IPS-18c (cell line): Measurements from ENCODE around the gene NCBP1.
"Not testable (repeated sequence)": the region's sequence is repeated elsewhere in the genome, so short reads cannot be mapped to it uniquely, and the experiment has no call there.

ENCODE experiments used
- H3K4me3 ChIP-seq: 2 replicates; pipeline ENCODE4 v1.7.0; 2013; ENCODE audit warnings: low read depth, mild to moderate bottlenecking, low read length, moderate library complexity; ENCODE audit not compliant: insufficient read depth
- H3K9me3 ChIP-seq: one replicate; pipeline ENCODE4 v1.6.1; 2013; ENCODE audit warnings: mild to moderate bottlenecking, low read length, moderate library complexity; ENCODE audit not compliant: control insufficient read depth, insufficient read depth

NCBP1 gene

GRCh38 chr9:97632985-97633858, at the start of gene NCBP1, which contains the start of gene TSTD2:
NCBP1 (plus strand) TSS chr9:97633821; CDS start chr9:97633882, 61 bp downstream.
TSTD2 (minus strand) TSS chr9:97633368; CDS start chr9:97627562, 5,806 bp downstream.
- no peaks in the 10 kb centered on the region for H3K9me3 ChIP-seq
- H3K4me3 ChIP-seq = peak within 1 kb of the TSS; percentile 97

GRCh38 chr9:97584778-97585177, 48.8 kb upstream of the NCBP1 start:
- not testable (repeated sequence) for H3K4me3 ChIP-seq, H3K9me3 ChIP-seq

GRCh38 chr9:97586909-97587308, 46.7 kb upstream of the NCBP1 start:
- not testable (repeated sequence) for H3K4me3 ChIP-seq, H3K9me3 ChIP-seq

- Histone ChIP-seq H3K4me3 (no peak overlapping the region), H3K9me3 (no peaks in the 10 kb centered on the region)
These were observed 42.1 kb upstream of the NCBP1 start for GRCh38 chr9:97591535-97591934.

GRCh38 chr9:97592126-97592525, 41.5 kb upstream of the NCBP1 start:
- Histone ChIP-seq H3K9me3 (no peaks in the 10 kb centered on the region), H3K4me3 (no peak overlapping the region)

GRCh38 chr9:97593960-97594359, 39.7 kb upstream of the NCBP1 start:
- Histone ChIP-seq H3K4me3 (no peak overlapping the region), H3K9me3 (no peaks in the 10 kb centered on the region)

GRCh38 chr9:97594381-97594921, 39.2 kb upstream of the NCBP1 start:
- H3K9me3 ChIP-seq = no peaks in the 10 kb centered on the region
- no peak overlapping the region for H3K4me3 ChIP-seq

GRCh38 chr9:97596906-97597305, 36.7 kb upstream of the NCBP1 start:
- Histone ChIP-seq H3K9me3 (no peaks in the 10 kb centered on the region), H3K4me3 (no peak overlapping the region)

GRCh38 chr9:97598461-97599288, 34.9 kb upstream of the NCBP1 start:
- Histone ChIP-seq H3K4me3 (no peak overlapping the region), H3K9me3 (no peaks in the 10 kb centered on the region)

GRCh38 chr9:97599314-97599846, 34.2 kb upstream of the NCBP1 start:
- Histone ChIP-seq H3K9me3 (no peaks in the 10 kb centered on the region), H3K4me3 (no peak overlapping the region)

GRCh38 chr9:97600531-97601227, 32.9 kb upstream of the NCBP1 start:
- H3K4me3 ChIP-seq = no peak overlapping the region
- no peaks in the 10 kb centered on the region for H3K9me3 ChIP-seq

GRCh38 chr9:97601228-97601898, 32.3 kb upstream of the NCBP1 start:
- H3K9me3 ChIP-seq = no peaks in the 10 kb centered on the region
- no peak overlapping the region for H3K4me3 ChIP-seq

- Histone ChIP-seq H3K9me3 (no peaks in the 10 kb centered on the region), H3K4me3 (no peak overlapping the region)
These were observed 31.2 kb upstream of the NCBP1 start for GRCh38 chr9:97602430-97602829.

- Histone ChIP-seq H3K9me3 (no peaks in the 10 kb centered on the region), H3K4me3 (no peak overlapping the region)
These were observed 28.5 kb upstream of the NCBP1 start for GRCh38 chr9:97604901-97605645.

- Histone ChIP-seq H3K4me3 (no peak overlapping the region), H3K9me3 (peaks cover 5% of the 10 kb centered on the region)
These were observed 18.1 kb upstream of the NCBP1 start for GRCh38 chr9:97615439-97616072.
